Forelimb muscle (tissue), 1 donor: ENCODE results near the gene SYT17. TPM values are rescaled to one million over a fixed set of nuclear protein-coding genes. Genes with fewer than 3 reads are reported as not detected.

ENCODE experiments used
- DNase-seq: peaks from one replicate; pipeline ENCODE4 v3.0.0-alpha.2; 2013; ENCODE audit warnings: low read depth
- polyA plus RNA-seq: library from polyadenylated mRNA; unstranded; fragments of 120-200 nt; gene quantifications from one replicate; pipeline ENCODE4 v1.2.1, GENCODE V29; 2013; ENCODE audit not compliant: insufficient read length

SYT17 gene
- polyA plus RNA-seq, 1 donor = 5.9 TPM

- no peak for DNase-seq
These were observed 28.5 kb upstream of the SYT17 start for GRCh38 chr16:19139436-19140091.

- no peak for DNase-seq
These were observed 27.6 kb upstream of the SYT17 start for GRCh38 chr16:19140396-19140795.

GRCh38 chr16:19142939-19143598, 25.0 kb upstream of the SYT17 start:
- no peak for DNase-seq

GRCh38 chr16:19143599-19143956, 24.5 kb upstream of the SYT17 start:
- no peak for DNase-seq

- no peak for DNase-seq
These were observed 23.0 kb upstream of the SYT17 start for GRCh38 chr16:19145010-19145409.

- no peak for DNase-seq
These were observed 20.9 kb upstream of the SYT17 start for GRCh38 chr16:19147126-19147525.

GRCh38 chr16:19147627-19148026, 20.4 kb upstream of the SYT17 start:
- DNase-seq = no peak

GRCh38 chr16:19148189-19148588, 19.9 kb upstream of the SYT17 start:
- DNase-seq = no peak

- no peak for DNase-seq
These were observed 16.7 kb upstream of the SYT17 start for GRCh38 chr16:19151310-19151709.

GRCh38 chr16:19152042-19152441, 16.0 kb upstream of the SYT17 start:
- no peak for DNase-seq

GRCh38 chr16:19153876-19154275, 14.2 kb upstream of the SYT17 start:
- DNase-seq = no peak

- DNase-seq = no peak
These were observed 6.0 kb upstream of the SYT17 start for GRCh38 chr16:19162085-19162484.

GRCh38 chr16:19163215-19163614, 4.8 kb upstream of the SYT17 start:
- DNase-seq = no peak

- DNase-seq = no peak
These were observed 3.8 kb upstream of the SYT17 start for GRCh38 chr16:19164285-19164684.

- DNase-seq = no peak
These were observed 2.9 kb upstream of the SYT17 start for GRCh38 chr16:19165101-19165500.

GRCh38 chr16:19166500-19166899, 1.5 kb upstream of the SYT17 start:
- no peak for DNase-seq

GRCh38 chr16:19168371-19169081, 486 bp downstream of the SYT17 start:
- no peak for DNase-seq

- DNase-seq = no peak
These were observed 1.1 kb downstream of the SYT17 start for GRCh38 chr16:19169082-19169639.

- no peak for DNase-seq
These were observed 2.1 kb downstream of the SYT17 start for GRCh38 chr16:19170043-19170655.

- DNase-seq = no peak
These were observed 4.2 kb downstream of the SYT17 start for GRCh38 chr16:19172098-19172780.

- DNase-seq = no peak
These were observed 5.0 kb downstream of the SYT17 start for GRCh38 chr16:19173059-19173458.
